ENCODE data around the gene FAM131A.

Gene FAM131A

DNA sequence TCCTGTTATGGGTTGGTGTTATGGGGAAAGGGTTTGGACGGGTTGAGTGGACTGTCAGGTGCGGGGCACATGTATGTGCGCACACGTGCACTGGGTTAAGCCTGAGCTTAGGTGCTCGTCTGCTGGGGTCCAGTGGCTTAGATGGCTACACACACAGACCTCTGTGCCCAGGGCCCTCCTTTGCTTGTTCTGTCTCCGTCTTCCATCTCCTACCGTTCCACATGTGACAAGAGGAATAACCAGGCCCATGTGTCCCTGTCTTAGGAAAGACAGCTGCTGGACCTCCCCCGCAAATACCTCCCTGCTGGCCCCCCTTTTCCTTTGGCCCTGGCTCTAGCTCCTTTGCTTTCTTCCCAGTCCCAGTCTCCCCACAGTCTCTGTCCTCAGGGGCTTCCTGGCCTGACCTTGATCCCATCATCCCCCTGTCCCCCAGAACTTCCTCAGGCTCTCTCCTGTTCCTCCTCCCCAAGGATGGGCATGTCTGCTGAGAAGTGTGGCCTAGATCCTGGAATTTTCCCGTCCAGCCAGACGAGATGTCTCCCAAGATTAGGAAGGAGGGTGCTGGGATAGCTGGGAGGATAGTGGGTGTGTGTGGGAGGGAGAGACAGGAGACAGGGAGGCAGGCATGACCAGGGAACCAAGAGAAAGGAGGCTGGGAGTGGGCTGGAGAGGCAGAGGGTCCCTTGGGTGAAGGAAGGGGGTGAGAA lies 41.4 kb downstream of the FAM131A start:
- no peak for DNase-seq (ENCODE audit: low read depth)

DNA sequence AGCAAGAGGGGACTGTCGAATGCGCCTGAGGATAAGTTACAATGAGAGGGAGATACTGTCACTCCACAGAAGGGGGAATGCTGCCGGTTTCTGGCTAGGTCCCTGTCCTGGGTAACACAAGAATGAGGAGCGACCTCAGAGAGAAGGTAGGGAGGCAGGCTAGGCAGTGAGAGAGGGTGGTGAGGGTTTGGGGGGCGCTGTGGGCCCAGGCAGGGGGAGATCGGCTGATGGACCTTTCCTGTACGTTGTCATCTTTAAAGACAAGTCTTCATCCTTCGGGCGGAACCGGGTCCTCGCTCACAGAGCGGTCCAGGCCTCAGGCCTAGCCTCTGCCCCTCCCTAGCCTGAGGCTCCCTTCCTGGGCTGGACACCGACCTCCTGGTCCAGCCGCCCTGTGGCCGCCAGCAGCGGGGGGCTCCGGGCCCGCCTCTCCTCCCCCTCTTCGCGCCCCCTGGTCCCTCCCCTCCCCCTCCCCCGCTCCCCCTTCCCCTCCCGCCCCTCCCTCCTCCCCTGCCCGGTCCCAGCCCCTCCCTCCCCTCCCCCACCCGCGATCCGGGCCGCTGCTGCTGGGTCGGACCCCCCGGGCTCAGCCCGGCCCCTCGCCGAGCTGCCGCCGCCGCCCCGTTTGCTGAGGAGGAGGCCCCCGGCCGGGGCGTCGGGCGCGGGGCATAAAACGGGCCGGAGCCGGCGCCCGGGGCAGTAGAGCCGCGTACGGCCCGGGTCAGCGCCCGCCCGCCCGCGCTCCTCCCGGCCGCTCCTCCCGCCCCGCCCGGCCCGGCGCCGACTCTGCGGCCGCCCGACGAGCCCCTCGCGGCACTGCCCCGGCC lies 42.2 kb downstream of the FAM131A start, which contains the start of gene CHRD:
Gene CHRD (plus strand): TSS at position 697 of the 827 bp plus-strand sequence. CDS start 265 bp downstream, outside the sequence.
- DNase-seq (ENCODE audit: low read depth) = no peak

DNA sequence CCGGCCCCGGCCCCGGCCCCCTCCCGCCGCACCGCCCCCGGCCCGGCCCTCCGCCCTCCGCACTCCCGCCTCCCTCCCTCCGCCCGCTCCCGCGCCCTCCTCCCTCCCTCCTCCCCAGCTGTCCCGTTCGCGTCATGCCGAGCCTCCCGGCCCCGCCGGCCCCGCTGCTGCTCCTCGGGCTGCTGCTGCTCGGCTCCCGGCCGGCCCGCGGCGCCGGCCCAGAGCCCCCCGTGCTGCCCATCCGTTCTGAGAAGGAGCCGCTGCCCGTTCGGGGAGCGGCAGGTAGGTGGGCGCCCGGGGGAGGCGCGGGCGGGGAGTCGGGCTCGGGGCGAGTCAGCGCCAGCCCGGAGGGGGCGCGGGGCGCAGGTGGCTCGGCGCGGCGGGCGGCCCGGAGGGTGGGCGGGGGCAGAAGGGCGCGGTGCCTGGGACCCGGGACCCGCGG lies 42.8 kb downstream of the FAM131A start:
- no peak for DNase-seq (ENCODE audit: low read depth)

DNA sequence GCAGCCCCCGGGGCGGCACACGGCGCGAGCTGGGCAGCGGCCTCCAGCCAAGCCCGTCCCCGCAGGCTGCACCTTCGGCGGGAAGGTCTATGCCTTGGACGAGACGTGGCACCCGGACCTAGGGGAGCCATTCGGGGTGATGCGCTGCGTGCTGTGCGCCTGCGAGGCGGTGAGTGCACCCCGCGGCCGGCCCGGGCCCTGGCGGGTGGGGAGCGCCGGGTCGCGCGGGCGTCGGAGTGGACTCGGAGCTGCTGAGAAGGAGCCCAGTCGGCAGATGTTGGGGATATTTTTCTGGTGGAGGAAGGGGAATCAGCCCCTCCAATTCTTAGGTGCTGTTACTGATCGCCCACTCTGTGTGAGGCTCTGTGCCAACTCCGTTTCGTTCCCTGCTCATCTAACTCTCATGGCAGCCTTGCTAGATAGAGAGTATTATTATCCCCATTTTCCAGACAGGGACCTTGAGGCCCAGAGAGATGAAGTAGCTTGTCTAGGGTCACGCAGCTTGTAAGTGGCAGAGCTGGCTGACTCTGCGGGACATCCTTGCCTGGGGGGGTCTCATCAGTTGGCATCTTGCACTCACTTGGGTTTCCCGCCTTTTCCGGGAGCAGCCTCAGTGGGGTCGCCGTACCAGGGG lies 43.3 kb downstream of the FAM131A start:
- DNase-seq (ENCODE audit: low read depth) = no peak

DNA sequence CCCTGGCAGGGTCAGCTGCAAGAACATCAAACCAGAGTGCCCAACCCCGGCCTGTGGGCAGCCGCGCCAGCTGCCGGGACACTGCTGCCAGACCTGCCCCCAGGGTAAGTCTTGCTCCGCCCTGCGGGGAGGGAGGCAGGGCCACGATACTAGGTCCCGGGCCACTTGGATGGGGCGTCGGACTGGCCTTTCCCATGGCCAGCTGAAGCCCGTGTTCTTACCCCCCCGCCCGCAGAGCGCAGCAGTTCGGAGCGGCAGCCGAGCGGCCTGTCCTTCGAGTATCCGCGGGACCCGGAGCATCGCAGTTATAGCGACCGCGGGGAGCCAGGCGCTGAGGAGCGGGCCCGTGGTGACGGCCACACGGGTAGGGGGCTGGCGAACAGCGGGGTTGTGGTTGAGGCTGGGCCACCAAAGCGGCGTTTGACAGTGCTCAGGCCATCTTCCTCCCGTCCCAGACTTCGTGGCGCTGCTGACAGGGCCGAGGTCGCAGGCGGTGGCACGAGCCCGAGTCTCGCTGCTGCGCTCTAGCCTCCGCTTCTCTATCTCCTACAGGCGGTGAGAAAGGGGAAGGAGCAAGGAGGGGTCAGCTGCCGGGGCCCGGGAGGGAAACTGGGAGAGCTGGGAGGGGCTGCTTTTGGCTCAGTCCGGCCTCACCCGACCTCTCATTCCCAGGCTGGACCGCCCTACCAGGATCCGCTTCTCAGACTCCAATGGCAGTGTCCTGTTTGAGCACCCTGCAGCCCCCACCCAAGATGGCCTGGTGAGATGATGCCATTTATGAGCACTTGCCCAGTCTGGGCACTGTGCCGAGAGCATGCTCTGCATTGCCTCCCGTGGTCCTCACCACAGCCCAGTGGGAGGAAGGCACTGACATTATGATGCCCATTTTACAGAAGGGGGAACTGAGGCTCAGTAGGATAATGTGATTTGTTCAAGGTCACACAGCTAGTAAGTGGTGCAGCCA lies 44.1 kb downstream of the FAM131A start:
- no peak for DNase-seq (ENCODE audit: low read depth)

DNA sequence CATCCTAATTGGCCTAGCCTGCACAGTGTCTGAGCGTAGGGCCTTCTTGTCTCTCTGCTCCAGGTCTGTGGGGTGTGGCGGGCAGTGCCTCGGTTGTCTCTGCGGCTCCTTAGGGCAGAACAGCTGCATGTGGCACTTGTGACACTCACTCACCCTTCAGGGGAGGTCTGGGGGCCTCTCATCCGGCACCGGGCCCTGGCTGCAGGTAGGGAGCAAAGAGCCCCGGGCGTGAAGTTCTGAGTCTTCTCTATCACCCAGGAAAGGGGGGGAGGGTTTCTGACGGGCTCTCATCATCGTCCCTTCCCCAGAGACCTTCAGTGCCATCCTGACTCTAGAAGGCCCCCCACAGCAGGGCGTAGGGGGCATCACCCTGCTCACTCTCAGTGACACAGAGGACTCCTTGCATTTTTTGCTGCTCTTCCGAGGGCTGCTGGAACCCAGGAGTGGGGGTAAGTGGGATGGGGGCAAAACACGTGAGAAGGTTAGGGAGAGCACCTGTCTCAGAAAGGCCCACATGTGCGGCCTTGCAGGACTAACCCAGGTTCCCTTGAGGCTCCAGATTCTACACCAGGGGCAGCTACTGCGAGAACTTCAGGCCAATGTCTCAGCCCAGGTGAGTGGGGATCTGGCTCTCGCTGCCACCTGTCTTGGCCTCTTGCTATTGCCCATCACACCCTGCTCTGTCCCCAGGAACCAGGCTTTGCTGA lies 45.1 kb downstream of the FAM131A start:
- DNase-seq (ENCODE audit: low read depth) = no peak

DNA sequence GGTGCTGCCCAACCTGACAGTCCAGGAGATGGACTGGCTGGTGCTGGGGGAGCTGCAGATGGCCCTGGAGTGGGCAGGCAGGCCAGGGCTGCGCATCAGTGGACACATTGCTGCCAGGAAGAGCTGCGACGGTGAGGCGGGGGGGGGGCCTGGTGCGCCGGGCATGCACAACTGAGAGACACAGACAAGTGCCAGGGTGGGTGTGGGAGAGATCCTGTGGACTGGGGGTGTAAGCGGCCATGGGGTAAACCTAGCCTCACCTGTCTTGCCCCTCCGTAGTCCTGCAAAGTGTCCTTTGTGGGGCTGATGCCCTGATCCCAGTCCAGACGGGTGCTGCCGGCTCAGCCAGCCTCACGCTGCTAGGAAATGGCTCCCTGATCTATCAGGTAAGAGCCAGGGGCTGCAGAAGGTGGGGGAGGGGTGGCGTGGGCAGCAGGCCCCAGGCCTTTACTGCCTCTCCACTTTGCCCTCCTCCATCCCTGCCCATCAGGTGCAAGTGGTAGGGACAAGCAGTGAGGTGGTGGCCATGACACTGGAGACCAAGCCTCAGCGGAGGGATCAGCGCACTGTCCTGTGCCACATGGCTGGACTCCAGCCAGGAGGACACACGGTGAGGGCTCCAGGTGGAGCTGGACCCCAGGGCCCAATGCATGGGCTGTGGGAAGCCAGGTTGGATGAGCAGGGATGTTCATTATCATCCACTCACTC lies 45.8 kb downstream of the FAM131A start:
- no peak for DNase-seq (ENCODE audit: low read depth)

DNA sequence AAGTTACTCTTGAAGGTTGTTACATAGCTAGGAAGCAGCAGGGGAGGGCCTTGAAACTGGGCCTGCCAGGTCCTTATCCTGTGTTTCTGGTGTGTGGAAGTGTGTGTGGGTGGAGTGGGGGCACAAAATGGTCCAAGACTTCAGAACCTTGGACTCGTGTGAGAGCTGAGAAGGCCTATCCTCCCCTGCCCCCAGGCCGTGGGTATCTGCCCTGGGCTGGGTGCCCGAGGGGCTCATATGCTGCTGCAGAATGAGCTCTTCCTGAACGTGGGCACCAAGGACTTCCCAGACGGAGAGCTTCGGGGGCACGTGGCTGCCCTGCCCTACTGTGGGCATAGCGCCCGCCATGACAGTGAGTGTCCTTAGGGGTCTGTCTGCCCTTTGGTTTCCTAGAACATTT lies 46.9 kb downstream of the FAM131A start:
- no peak for DNase-seq (ENCODE audit: low read depth)

DNA sequence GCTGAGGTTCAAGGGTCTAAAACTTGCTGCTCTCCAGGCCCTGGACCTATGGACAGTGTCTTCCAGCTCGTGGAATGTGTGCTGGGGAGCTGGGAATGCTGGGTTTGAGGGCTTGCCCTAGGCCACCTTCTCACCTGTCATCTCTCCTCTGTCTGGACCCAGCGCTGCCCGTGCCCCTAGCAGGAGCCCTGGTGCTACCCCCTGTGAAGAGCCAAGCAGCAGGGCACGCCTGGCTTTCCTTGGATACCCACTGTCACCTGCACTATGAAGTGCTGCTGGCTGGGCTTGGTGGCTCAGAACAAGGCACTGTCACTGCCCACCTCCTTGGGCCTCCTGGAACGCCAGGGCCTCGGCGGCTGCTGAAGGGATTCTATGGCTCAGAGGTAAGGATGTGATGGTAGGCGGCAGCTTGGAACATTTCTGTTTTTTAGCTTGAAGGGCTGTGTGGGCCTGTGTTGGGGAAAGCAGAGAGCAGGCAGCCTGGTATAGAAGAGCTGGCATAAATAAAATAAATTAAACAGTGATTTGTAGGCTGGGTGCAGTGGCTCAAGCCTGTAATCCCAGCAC lies 47.5 kb downstream of the FAM131A start:
- DNase-seq (ENCODE audit: low read depth) = no peak

DNA sequence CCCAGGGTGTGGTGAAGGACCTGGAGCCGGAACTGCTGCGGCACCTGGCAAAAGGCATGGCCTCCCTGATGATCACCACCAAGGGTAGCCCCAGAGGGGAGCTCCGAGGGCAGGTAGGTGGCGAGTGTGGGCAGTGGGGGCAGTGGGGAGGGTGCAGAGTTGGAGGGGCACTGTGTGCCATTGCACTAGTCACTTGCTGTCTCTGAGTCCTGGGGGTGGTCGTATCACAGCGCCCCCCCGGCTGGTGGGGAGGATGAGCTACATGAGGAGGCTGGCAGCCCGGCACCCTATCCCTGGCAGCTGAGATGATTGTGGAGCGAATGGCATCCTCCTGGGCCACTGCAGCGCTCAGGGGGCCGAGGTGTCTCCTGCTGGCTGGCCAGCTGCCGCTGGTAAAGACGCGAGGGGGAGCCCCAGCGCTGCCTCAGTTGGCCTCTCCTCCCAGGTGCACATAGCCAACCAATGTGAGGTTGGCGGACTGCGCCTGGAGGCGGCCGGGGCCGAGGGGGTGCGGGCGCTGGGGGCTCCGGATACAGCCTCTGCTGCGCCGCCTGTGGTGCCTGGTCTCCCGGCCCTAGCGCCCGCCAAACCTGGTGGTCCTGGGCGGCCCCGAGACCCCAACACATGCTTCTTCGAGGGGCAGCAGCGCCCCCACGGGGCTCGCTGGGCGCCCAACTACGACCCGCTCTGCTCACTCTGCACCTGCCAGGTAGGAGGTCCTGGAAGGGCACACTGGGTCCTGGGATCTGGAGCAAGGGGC lies 48.8 kb downstream of the FAM131A start:
- DNase-seq (ENCODE audit: low read depth) = no peak

DNA sequence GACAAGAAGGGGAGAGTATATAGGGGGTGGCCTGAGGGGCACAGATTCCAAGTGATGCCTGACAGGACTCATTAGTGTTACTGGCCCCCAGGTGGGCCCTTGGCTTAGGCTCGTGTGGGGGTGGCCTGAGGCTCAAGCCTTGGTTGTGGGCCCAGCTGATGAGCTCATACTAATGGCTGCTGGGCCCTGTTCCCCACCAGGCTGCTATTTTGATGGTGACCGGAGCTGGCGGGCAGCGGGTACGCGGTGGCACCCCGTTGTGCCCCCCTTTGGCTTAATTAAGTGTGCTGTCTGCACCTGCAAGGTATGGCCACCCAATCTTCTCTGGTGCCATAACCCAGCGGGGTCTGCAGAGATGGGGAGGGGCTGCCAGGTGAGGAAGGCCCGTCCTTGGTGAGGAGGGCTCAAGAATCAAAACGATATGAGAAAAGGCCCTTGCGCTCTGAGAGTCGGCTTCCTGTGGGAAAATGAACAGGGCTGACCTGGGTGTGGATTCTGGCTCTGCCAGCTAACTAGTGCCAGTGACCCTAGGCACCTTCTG lies 49.8 kb downstream of the FAM131A start:
- DNase-seq (ENCODE audit: low read depth) = no peak

DNA sequence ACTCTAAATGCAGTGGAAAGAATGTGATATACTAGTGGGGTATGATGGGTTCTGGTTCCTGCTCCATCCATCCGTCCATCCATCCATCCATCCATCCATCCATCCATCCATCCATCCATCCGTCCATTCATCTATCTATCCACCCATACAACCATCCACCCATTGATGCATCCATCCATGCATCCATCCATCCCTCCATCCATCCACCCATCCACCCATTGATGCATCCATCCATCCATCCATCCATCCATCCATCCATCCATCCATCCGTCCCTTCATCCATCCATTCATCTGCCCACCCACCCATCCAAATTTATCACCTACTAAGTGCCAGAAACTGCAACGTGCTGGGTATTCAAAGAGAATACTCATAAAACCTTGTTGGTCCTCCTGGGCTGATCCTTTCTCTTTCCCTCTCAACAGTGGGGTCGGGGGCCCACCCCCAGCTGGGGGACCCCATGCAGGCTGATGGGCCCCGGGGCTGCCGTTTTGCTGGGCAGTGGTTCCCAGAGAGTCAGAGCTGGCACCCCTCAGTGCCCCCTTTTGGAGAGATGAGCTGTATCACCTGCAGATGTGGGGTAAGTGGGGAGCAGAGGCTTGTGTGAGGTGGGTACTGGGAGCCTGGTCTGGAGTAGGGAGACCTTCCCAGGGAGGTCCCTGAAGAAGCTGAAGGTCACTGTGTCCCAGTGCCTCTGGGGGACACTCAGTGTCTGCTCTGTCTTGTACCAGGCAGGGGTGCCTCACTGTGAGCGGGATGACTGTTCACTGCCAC lies 51.0 kb downstream of the FAM131A start:
- no peak for DNase-seq (ENCODE audit: low read depth)

DNA sequence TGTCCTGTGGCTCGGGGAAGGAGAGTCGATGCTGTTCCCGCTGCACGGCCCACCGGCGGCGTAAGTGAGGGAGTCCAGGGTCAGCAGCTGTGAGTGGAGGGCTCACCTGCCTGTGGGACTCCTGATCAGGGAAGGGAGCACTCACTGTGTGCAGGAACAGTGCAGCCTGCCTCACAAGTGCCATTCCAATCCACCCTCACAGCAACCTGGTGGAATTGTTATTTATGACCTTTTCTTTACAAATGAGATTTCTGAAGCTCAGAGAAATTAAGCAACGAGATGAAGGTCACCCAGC lies 51.5 kb downstream of the FAM131A start:
- no peak for DNase-seq (ENCODE audit: low read depth)

DNA sequence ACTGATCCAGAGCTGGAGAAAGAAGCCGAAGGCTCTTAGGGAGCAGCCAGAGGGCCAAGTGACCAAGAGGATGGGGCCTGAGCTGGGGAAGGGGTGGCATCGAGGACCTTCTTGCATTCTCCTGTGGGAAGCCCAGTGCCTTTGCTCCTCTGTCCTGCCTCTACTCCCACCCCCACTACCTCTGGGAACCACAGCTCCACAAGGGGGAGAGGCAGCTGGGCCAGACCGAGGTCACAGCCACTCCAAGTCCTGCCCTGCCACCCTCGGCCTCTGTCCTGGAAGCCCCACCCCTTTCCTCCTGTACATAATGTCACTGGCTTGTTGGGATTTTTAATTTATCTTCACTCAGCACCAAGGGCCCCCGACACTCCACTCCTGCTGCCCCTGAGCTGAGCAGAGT lies 52.0 kb downstream of the FAM131A start:
- no peak for DNase-seq (ENCODE audit: low read depth)

DNA sequence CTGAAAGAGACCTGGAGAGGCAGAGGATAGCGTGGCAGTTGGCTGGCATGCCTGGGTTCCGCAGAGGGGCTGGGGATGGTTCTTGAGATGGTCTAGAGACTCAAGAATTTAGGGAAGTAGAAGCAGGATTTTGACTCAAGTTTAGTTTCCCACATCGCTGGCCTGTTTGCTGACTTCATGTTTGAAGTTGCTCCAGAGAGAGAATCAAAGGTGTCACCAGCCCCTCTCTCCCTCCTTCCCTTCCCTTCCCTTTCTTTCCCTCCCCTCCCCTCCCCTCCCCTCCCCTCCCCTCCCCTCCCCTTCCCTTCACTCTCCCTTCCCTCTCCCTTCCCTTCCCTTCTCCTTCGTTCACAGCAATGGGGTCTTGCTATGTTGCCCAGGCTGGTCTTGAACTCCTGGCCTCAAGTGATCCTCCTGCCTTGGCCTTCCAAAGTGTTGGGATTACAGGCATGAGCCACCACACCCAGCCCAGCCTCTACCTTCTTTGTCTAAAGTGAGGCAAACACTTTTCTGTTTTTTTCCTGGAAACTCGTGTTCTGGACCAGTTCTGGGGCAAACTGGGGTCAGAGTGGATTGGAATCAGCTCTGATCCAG lies 52.6 kb downstream of the FAM131A start:
- no peak for DNase-seq (ENCODE audit: low read depth)

DNA sequence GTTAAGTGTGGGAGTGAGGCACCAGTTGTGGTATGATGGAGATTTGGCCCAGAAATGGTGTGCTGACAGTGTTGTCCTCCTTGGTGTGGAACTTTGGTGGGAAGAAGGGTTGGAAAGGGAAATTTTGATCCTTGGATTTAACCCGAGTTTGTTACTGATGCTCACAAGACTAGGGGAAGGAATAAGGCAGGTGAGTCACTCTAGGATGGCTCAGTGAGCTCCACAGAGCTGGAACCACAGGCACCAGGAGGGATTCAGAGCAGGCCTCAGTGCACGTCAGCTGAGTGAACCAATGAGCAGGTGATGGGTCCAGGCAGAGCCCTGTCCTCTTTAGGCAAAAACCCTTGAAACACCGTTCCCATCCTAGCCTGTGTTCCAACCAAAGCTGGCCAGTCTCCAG lies 53.9 kb downstream of the FAM131A start:
- no peak for DNase-seq (ENCODE audit: low read depth)

DNA sequence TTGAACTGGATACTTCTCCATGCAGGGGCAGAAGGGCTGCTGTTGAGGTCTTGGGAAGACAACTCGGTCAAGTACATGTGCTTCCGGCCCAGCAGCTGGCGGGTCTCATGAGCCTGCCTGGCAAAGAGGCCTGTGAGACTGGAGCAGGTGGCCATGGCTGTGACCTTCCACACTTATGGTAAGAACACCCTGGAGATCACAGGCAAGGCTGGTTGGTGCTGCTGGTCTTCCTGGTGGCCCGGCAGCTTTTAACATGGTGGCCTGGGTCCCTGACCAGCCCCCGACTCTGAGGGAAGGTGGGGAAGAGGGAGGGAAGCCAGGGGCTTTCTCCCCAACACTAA lies 57.9 kb downstream of the FAM131A start:
- DNase-seq (ENCODE audit: low read depth) = no peak

Data from activated gamma-delta T cell treated with anti-CD3 and anti-CD28 coated beads, Interleukin-2, amount 50 U/mL, for 16 hours (primary cell).